NCI-H146 treated with DMSO at 0.1 percent for 48 hours (cell line): Measurements from ENCODE around the gene CKS2.
"Not testable (repeated sequence)": the region's sequence is repeated elsewhere in the genome, so short reads cannot be mapped to it uniquely, and the experiment has no call there.

ENCODE experiments used
- DNase-seq: peaks from one replicate; lab custom pipeline; 2025; ENCODE audit not compliant: unreplicated experiment; lab: John Stamatoyannopoulos, UW

The CKS2 gene

DNA sequence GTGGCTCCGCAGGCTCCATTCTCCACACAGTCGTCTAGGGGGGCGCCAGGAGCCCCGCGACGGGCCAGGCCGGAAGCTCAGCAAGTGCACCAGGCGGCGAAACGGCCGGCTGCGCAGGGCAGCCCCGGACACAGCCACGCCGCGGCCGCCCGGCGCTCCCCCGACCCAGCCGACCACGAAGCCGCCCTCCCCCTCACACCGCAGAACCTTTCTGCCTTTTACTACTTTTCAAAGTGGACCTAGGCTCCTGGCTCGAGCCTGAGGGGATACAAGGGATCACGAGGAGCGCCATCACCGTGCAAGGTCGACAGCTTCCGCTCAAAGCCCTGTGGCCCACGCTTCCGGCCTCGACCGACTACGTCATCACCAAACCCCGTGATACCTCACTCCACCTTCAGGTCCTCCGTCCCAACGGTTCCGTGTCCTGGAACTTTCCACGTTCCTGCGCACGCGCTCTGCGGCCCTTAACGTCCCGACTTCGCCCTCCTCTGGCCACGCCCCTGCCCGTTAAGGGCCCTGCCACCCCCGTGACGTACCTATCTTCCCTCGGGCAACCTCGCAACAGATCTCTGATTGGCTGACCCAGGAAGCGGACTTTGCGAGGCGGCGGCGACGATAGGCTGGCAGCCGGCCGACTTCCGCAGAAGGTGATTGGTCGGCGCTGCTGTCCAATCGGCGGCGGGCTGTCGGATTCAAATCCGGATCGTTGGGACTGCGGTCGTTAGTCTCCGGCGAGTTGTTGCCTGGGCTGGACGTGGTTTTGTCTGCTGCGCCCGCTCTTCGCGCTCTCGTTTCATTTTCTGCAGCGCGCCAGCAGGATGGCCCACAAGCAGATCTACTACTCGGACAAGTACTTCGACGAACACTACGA is at the start of gene CKS2:
Gene CKS2, plus strand, starts transcription at position 721 of the 871 bp plus-strand sequence. Its CDS starts 98 bp downstream, at position 819.
- DNase-seq: peak; percentile 96

DNA sequence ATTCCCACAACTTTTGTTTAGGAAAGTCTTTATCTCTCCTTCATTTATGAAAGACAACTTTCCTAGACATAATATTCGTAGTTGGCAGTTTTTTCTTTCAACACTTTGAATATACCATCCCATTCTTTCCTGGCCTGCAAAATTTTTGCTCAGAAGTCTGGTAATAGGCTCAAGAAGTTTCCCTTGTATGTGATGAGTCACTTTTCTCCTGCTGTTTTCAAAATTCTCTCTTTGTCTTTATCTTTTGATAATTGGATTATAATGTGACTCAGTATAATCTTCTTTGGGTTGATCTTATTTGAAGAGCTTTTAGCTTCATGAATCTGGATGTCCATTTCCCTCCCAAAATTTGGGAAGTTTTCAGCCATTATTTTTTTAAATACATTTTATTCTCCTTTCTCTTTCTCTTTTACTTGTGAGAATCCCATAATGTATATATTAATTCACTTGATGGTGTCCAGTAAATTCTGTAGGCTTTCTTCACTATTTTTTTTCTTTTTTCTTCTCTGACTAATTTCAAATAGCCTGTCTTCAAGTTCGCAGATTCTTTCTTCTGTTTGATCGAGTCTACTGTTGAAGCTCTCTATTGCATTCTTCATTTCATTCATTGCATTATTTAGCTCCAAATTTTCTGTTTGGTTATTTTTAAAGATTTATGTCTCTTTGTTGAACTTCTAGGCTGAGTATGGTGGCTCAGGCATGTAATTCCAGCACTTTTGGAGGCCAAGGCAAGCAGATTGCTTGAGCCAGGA is 37.3 kb upstream of the CKS2 start:
- DNase-seq: no peak

DNA sequence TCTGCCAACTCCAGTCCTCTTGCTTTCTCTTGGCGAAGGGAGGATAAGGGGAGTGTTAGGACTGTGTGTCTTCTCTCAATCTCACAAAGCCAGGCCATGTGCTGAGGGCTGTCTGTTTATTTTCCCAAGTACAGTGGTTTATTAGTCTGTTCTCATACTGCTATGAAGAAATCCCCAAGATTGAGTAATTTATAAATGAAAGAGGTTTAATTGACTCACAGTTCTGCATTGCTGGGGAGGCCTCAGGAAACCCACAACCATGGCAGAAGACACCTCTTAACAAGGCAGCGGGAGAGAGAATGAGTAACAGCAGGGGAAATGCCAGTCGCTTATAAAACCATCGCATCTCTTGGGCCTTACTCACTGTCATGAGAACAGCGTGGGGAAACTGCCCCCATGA is 36.2 kb upstream of the CKS2 start:
- no peak for DNase-seq

DNA sequence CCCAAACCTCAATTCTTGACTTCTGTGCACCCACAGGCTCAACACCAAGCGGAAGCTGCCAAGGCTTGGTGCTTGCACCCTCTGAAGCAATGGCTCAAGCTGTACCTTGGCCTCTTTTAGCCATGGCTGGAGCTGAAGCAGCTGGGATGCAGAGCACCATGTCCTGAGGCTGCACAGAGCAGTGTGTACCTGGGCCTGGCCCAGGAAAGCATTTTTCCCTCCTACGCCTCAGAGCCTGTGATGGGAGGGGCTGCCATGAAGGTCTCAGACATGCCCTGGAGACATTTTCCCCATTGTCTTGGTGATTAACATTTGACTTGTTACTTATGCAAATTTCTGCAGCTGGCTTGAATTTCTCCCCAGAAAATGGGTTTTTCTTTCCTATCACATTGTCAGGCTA is 35.0 kb upstream of the CKS2 start:
- DNase-seq: not testable (repeated sequence)

DNA sequence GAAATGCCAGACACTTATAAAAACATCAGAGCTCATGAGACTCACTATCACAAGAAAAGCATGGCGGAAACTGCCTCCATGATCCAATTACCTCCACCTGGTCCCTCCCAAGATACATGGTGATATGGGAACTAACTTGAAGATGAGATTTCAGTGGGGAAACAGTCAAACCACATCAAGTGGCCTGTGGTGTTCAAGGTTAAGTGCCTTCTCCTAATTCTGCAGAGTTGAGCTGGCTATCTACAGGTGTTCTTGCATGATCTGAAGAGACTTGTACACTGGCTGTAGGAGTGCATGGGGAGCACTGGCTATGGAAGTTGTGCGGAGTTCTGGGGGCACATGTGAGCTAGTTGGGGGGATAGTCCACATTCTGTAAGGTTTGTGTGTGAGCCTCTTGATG is 34.0 kb upstream of the CKS2 start:
- no peak for DNase-seq

DNA sequence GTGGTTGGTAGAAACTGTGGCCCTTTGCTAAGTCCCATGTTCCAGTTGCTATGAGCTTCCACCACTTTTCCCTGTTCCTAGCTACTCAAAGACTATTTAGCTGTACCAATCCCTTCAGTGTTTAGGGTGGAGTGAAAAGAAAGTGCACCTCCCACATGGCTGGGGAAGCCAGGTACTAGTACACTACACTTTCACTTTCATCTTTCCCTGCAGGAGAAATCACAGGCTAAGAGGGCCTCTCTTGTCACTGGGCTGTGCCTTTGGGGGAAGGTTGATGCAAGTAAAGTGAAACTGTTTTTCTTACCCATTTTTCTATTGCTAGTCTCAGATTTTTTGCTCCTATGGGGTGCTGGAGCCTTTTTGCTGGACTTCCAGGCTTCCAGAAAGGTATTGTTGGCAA is 33.5 kb upstream of the CKS2 start:
- no peak for DNase-seq

DNA sequence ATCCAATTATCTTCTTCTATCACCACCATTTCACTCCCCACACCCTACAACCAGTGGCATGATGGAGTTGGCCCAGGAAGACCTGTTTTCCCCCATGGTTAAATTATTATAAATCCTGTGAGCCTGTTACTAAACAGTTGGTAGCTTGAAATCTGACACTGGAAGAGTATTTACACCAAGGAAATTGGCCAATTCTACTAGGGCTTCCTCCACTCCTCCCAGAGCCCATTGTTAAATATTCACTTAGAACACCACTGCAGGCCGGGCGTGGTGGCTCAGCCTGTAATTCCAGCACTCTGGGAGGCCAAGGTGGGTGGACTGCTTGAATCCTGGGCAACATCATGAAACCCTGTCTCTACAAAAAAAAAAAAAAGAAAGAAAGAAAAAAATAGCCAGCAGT is 32.4 kb upstream of the CKS2 start:
- DNase-seq: no peak

DNA sequence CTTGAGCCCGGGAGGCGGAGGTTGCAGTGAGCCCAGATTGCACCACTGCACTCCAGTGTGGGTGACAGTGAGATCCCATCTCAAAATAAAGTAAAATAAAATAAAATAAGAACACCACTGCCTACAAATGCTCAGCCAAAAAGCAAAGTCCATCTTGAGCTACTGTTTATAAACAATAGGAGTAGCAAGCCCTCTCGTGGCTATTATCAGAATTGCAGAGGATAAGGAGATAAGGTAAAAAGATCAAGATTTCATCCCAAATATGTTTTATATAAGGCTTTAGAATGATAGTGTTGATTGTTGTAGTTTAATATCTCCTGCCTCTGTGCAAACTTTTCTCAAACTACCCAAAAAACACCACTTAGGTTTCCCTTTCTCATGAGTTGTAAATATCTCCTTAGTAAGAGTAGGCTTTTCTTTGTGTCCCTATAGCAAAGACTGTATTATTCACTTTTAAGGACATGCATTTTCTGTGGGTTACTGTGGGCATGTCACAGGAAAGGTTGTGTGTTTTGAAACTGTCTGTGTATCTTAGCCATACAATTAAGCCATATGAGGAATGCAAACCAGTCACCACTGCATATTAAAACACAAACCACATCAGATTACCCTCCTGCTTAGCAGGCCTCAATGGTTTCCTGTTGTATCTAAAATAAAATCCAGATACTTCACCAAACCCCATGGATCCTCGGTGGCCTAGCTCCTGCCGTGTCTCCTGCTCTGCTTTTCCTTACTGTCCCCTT is 31.8 kb upstream of the CKS2 start:
- no peak for DNase-seq

DNA sequence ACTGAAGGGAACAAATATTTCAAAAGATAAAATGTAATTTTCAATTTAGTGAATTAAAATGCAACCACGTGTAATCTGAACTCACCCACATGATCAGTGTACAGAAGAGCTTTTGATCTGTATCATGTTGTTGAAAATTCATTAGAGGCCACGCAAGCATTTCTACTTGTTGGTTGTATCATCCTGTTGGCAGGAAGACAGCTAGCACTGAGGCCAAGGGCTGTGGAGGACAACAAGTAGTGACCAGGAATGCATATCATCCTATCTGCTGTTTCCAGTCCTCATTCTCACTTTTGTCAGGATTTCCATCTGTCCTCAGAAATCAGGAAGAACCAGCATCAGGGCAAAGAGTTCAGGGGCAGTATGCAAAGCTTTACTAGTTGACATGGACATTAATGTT is 29.9 kb upstream of the CKS2 start:
- no peak for DNase-seq

DNA sequence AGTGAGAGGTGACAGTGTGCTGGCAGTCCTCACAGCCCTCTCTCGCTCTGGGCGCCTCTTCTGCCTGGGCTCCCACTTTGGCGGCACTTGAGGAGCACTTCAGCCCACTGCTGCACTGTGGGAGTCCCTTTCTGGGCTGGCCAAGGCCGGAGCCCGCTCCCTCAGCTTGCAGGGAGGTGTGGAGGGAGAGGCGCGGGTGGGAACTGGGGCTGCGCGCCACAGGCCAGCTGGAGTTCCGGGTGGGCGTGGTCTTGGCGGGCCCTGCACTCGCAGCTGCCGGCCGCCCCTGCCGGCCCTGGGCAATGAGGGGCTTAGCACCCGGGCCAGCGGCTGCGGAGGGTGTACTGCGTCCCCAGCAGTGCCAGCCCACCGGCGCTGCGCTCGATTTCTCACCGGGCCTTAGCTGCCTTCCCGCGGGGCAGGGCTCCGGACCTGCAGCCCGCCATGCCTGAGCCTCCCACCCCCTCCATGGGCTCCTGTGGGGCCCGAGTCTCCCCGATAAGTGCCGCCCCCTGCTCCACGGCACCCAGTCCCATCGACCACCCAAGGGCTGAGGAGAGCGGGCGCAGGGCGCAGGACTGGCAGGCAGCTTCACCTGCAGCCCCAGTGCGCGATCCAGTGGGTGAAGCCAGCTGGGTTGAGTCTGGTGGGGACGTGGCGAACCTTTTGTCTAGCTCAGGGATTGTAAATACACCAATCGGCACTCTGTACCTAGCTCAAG is 28.6 kb upstream of the CKS2 start:
- DNase-seq: not testable (repeated sequence)

DNA sequence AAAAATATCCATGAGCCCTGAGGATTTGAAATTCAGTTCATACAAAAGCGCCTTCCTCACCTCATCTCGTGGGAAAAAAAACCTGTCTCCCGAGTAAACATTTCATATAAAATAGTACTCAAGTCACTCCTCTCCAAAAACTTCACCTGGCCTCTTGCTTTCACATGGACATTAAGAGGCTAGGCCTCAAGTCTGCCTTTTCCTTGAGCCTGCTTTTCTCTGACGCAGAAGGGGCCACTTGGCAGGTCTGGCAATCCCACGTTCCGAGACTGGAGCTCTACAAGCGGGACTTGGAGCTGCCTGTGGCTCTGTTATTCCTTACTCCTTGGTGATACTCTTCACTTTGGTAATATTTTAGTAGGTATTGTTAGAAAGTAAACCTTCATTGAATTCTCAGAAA is 26.9 kb upstream of the CKS2 start:
- no peak for DNase-seq

DNA sequence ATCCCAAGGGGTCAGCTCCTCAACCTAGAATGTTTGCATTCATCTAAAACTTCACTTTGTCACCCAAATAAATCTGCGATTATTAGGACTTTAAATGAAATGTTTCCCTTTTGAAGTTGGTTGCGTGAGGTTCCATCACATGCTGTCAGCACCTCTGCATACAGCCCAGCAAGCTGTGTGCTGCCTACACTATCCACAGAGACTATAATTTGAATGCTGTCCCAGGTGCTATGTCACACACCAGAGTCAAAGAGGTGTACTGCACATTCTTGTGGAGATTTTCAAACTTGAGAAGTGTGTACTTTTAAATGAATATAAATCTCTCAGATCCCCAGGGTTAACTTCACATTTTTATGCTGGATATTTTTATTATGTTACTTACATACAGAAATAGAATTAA is 19.3 kb upstream of the CKS2 start:
- no peak for DNase-seq

DNA sequence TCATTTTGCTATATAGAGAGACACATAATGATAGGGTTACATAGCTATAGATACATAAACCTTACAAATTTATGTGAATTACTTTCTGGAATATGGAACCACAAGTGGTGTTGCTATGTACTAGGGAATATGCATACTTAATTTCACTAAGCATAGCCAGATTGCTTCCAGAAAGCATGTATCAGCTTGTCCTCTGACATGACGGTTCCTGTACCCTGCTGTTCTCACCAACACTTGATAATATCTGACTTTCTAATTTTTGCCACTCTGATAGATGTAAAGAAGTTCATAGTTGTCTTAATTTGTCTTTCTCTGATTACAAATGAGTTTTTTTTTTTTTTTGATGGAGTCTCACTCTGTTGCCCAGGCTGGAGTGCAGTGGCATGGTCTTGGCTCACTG is 18.0 kb upstream of the CKS2 start:
- DNase-seq: no peak

DNA sequence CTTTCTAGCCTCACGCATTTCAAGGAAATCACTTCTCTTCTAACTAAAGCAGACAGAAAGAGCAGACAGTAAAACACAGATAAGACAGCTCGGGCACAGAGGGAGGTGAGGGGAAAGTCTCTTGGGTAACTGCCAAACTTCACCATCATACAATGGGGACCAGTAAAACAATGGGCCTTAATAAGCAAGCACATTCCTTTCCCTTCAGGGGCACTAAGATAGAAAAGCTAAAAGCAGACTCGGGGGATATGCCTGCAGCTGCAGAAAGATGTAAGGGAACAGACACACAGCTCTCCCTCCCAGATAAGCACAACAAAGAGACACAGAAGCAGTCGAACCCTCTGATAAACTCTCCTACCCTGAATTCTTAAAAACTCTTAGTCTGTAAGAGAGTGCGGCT is 15.6 kb upstream of the CKS2 start:
- DNase-seq: no peak

DNA sequence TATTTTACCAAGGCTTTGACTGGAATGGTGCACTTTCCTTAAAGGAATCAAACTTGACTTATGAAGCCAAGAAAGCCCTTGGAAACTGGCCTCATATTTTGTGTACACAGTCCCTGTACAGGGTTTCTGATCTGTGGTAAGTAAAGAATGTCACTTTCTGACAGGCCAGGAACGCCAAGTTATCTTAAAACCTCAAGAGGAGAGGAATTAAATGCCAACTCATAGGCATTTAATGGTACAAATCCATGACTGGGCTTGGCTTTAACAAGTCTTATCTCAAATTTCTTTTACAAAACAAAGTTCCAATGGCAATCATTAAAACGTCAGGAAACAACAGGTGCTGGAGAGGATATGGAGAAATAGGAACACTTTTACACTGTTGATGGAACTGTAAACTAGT is 9.0 kb upstream of the CKS2 start:
- DNase-seq: not testable (repeated sequence)

DNA sequence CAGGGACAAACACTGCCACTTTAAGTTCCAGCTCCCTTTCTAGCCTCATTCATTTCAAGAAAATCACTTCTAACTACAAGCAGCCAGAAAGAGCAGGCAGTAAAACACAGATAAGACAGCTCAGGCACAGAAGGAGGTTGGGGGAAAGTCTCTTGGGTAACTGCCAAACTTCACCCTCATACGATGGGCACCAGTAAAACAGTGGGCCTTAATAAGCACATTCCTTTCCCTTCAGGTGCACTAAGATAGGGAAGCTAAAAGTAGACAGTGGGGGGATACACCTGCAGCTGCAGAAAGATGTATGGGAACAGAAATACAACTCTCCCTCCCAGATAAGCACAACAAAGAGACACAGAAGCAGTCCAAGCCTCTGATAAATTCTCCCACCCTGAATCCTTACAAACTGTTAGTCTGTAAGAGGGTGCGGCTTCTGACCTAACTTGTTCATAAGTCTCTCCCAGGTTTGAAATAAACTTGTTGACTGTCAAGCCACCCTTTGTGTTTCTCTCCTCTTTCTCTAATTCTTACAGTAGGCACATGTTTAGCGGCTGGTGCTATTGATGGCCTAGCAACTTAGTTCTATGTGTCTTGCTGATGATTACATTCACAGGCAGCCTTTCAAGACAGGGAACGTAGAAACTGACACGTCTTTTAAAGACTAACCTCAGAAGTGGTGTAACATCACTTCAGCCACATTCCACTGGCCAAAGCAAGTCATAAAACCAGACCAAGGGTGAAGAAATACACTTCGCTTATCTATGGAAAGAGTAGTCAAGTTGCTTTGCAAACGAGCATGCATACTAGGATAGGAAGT is 6.8 kb upstream of the CKS2 start:
- DNase-seq: no peak

DNA sequence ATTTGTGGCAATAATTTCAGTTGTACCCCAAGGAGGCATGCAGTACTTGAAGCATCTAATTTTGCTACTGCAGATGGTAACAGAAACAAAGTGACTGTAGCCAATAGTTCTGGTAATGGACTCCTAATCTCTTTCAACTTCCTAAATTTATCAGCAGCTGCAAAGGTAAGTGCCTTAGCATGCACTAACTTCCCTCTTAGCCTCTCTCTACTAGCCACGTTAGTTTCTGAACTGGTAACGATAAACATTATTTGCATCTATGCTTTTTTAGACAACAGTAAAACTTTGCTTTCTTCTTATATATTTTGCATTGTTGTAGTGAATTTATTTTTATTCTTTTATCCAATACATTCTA is 6.2 kb upstream of the CKS2 start:
- DNase-seq: no peak

DNA sequence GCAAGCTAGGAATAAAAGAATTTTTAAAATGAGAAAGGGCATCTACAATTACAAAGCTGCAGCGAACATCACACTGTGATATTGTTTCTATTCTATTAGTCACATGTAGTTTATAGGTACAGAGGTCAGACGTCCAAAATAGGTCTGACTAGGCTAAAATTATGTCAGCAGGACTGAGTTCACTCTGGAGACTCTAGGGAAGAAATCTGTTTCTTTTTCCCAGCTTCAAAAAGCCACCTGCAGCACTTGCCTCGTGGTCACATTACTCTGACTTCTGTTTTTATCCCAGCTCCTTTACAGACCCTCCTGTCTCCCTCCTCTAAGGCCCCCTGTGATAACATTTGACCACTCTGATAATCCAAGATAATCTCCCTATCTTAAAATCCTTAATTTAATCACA is 5.1 kb upstream of the CKS2 start:
- DNase-seq: no peak

DNA sequence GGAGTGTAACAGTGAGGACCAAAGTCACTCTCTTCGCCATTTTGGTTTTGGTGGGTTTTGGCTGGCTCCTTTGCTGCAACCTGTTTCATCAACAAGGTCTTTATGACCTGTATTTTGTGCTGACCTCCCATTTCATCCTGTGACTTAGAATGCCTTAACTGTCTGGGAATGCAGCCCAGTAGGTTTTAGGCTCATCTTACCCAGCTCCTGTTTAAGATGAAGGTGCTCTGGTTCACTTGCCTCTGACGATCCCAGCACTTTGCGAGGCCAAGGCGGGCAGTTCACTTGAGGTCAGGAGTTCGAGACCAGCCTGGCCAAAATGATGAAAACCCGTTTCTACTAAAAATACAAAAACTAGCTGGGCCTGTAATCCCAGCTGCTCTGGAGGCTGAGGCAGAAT is 1.8 kb upstream of the CKS2 start:
- no peak for DNase-seq
